ENCODE measurements around the gene FAM221B.

FAM221B gene

GRCh38 chr9:35845824-35846771, 17.6 kb upstream of the FAM221B start:
- no peak for DNase-seq

GRCh38 chr9:35844628-35845270, 16.2 kb upstream of the FAM221B start:
- DNase-seq, result no peak

- no peak for DNase-seq
These were observed 14.3 kb upstream of the FAM221B start for GRCh38 chr9:35842795-35843194.

- DNase-seq, result no peak
These were observed 13.7 kb upstream of the FAM221B start for GRCh38 chr9:35842020-35842745.

GRCh38 chr9:35841645-35841900, 13.0 kb upstream of the FAM221B start:
- no peak for DNase-seq

GRCh38 chr9:35840881-35841644, 12.5 kb upstream of the FAM221B start:
- DNase-seq, result no peak

- no peak for DNase-seq
These were observed 11.4 kb upstream of the FAM221B start for GRCh38 chr9:35839926-35840325.

GRCh38 chr9:35836595-35836994, 8.1 kb upstream of the FAM221B start:
- DNase-seq, result no peak

GRCh38 chr9:35835766-35836165, 7.2 kb upstream of the FAM221B start:
- DNase-seq, result no peak

GRCh38 chr9:35835216-35835632, 6.7 kb upstream of the FAM221B start:
- DNase-seq, result no peak

GRCh38 chr9:35834260-35835215, 6.0 kb upstream of the FAM221B start:
- DNase-seq, result no peak

- no peak for DNase-seq
These were observed 4.3 kb upstream of the FAM221B start for GRCh38 chr9:35832814-35833213.

- no peak for DNase-seq
These were observed 2.5 kb upstream of the FAM221B start for GRCh38 chr9:35831040-35831439.

GRCh38 chr9:35829764-35830096, 1.2 kb upstream of the FAM221B start:
- no peak for DNase-seq

- DNase-seq, result peak; percentile 72
These were observed 692 bp upstream of the FAM221B start, which contains the start of gene TMEM8B for GRCh38 chr9:35829084-35829763. Gene TMEM8B, plus strand, starts transcription at chr9:35829228. Its CDS starts 220 bp downstream, at chr9:35829448.

GRCh38 chr9:35827486-35827885, 1.0 kb downstream of the FAM221B start:
- DNase-seq, result no peak

- DNase-seq, result peak; percentile 42
These were observed 2.3 kb downstream of the FAM221B start for GRCh38 chr9:35826071-35826701.

- DNase-seq, result no peak
These were observed 5.6 kb downstream of the FAM221B start for GRCh38 chr9:35822926-35823325.

GRCh38 chr9:35820076-35820475, 8.5 kb downstream of the FAM221B start:
- DNase-seq, result no peak

GRCh38 chr9:35818341-35818740, 10.2 kb downstream of the FAM221B start:
- no peak for DNase-seq

- DNase-seq, result peak; percentile 23
These were observed 11.8 kb downstream of the FAM221B start for GRCh38 chr9:35816708-35817107.
